Parathyroid adenoma (tissue), 2 donors: ENCODE data around the gene MINDY4.

Experiments used
- H2AFZ ChIP-seq: fragments of 300-600 bp; sonication (generic); one replicate; pipeline ENCODE4 v1.7.0; 2017; ENCODE audit warnings: antibody characterized with exemption, mild to moderate bottlenecking
- H3K27ac ChIP-seq: fragments of 300-600 bp; sonication (generic); one replicate; pipeline ENCODE4 v1.7.0; 2017
- H3K27me3 ChIP-seq: fragments of 300-600 bp; sonication (generic); one replicate; pipeline ENCODE4 v1.7.0; 2017; ENCODE audit warnings: low read length; ENCODE audit not compliant: control insufficient read depth, insufficient read depth
- H3K36me3 ChIP-seq: fragments of 300-600 bp; sonication (generic); one replicate; pipeline ENCODE4 v1.7.0; 2017; ENCODE audit warnings: low read length; ENCODE audit not compliant: control insufficient read depth, insufficient read depth
- H3K4me1 ChIP-seq: fragments of 300-600 bp; sonication (generic); one replicate; pipeline ENCODE4 v1.7.0; 2017; ENCODE audit warnings: control low read depth
- H3K4me2 ChIP-seq: fragments of 300-600 bp; sonication (generic); one replicate; pipeline ENCODE4 v1.7.0; 2017; ENCODE audit warnings: low read length
- H3K4me3 ChIP-seq: fragments of 300-600 bp; sonication (generic); one replicate; pipeline ENCODE4 v1.7.0; 2017; ENCODE audit warnings: low read depth, low read length
- H3K79me2 ChIP-seq: fragments of 300-600 bp; sonication (generic); one replicate; pipeline ENCODE4 v1.7.0; 2017; ENCODE audit warnings: control low read depth
- H3K9ac ChIP-seq: fragments of 300-600 bp; sonication (generic); one replicate; pipeline ENCODE4 v1.7.0; 2017; ENCODE audit warnings: mild to moderate bottlenecking
- H3K9me3 ChIP-seq: fragments of 300-600 bp; sonication (generic); one replicate; pipeline ENCODE4 v1.7.0; 2017; ENCODE audit warnings: low read length; ENCODE audit not compliant: control insufficient read depth
- CTCF ChIP-seq: fragments of 300-600 bp; sonication (generic); IDR thresholded peaks from one replicate; pipeline ENCODE4 v1.7.0; 2017; ENCODE audit warnings: antibody characterized with exemption, mild to moderate bottlenecking
- donor health status: primary hyperparathyroidism.

The MINDY4 gene

GRCh38 chr7:30896036-30896435, 124.8 kb downstream of the MINDY4 start:
- Histone ChIP-seq H3K79me2 (no peaks in the 10 kb centered on the region), H3K9me3 (no peaks in the 10 kb centered on the region), H3K36me3 (no peaks in the 10 kb centered on the region), H3K27me3 (no peaks in the 10 kb centered on the region), H3K27ac (no peak overlapping the region), H3K9ac (no peak overlapping the region), H3K4me3 (no peak overlapping the region), H2AFZ (no peak overlapping the region), H3K4me2 (no peak overlapping the region), H3K4me1 (no peaks in the 10 kb centered on the region)
- no peak for TF ChIP-seq CTCF

GRCh38 chr7:30896783-30897637, 125.8 kb downstream of the MINDY4 start:
- H3K9ac ChIP-seq, result no peak overlapping the region
- H3K27ac ChIP-seq, result peak overlapping the region; percentile 29
- no peak overlapping the region for H2AFZ ChIP-seq
- H3K4me3 ChIP-seq, result no peak overlapping the region
- H3K4me2 ChIP-seq, result no peak overlapping the region
- no peaks in the 10 kb centered on the region for H3K9me3 ChIP-seq
- TF ChIP-seq CTCF, result no peak
- H3K79me2 ChIP-seq, result no peaks in the 10 kb centered on the region
- no peaks in the 10 kb centered on the region for H3K4me1 ChIP-seq
- H3K27me3 ChIP-seq, result no peaks in the 10 kb centered on the region
- H3K36me3 ChIP-seq, result no peaks in the 10 kb centered on the region

- no peaks in the 10 kb centered on the region for H3K9me3 ChIP-seq
- no peak for TF ChIP-seq CTCF
- no peaks in the 10 kb centered on the region for H3K4me1 ChIP-seq
- H3K27ac ChIP-seq, result peak overlapping the region; percentile 29
- H3K9ac ChIP-seq, result no peak overlapping the region
- H3K27me3 ChIP-seq, result no peaks in the 10 kb centered on the region
- no peaks in the 10 kb centered on the region for H3K79me2 ChIP-seq
- H3K4me2 ChIP-seq, result no peak overlapping the region
- H3K4me3 ChIP-seq, result no peak overlapping the region
- no peak overlapping the region for H2AFZ ChIP-seq
- no peaks in the 10 kb centered on the region for H3K36me3 ChIP-seq
These were observed 126.6 kb downstream of the MINDY4 start for GRCh38 chr7:30897770-30898169.

GRCh38 chr7:30898411-30898810, 127.2 kb downstream of the MINDY4 start:
- Histone ChIP-seq H3K4me1 (no peaks in the 10 kb centered on the region), H3K4me2 (no peak overlapping the region), H3K4me3 (no peak overlapping the region), H3K27me3 (no peaks in the 10 kb centered on the region), H3K79me2 (no peaks in the 10 kb centered on the region), H3K9ac (no peak overlapping the region), H3K9me3 (no peaks in the 10 kb centered on the region), H3K27ac (peak overlapping the region; percentile 49), H2AFZ (no peak overlapping the region), H3K36me3 (no peaks in the 10 kb centered on the region)
- TF ChIP-seq CTCF, result no peak

GRCh38 chr7:30899066-30899465, 127.8 kb downstream of the MINDY4 start:
- no peak overlapping the region for H3K4me2 ChIP-seq
- H3K9me3 ChIP-seq, result no peaks in the 10 kb centered on the region
- H3K4me1 ChIP-seq, result no peaks in the 10 kb centered on the region
- H2AFZ ChIP-seq, result no peak overlapping the region
- H3K9ac ChIP-seq, result no peak overlapping the region
- H3K27ac ChIP-seq, result peak overlapping the region; percentile 81
- H3K27me3 ChIP-seq, result no peaks in the 10 kb centered on the region
- H3K79me2 ChIP-seq, result no peaks in the 10 kb centered on the region
- no peaks in the 10 kb centered on the region for H3K36me3 ChIP-seq
- TF ChIP-seq CTCF, result no peak
- no peak overlapping the region for H3K4me3 ChIP-seq
